GM21619 (cell line): ENCODE results near the gene TLCD3B.
"Not testable (repeated sequence)": the region's sequence is repeated elsewhere in the genome, so short reads cannot be mapped to it uniquely, and the experiment has no call there.

ENCODE experiments used
- ATAC-seq: cut with Tn5 transposase; IDR thresholded peaks from one replicate; pipeline ENCODE4 v1.9.1; 2021; ENCODE audit not compliant: unreplicated experiment

TLCD3B gene

DNA sequence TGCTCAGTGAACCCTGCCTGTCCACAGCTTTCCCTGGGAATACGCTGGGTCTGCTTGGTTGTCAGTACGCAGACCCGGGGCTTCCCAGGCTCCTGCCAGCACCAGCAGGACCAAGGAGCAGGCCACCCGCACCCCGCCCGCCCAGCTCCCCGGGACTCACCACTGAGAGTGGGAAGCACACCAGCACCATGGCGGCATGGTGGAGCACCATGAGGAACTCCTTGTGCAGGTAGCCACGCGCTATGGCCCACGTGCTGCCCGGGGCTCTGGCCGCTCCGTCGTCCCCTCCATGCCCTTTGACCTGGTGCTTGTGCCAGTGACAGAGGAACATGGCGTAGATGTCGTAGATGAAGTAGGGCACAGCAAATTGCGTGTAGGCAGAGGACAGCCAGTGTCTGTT, 4.6 kb downstream of the TLCD3B start:
- ATAC-seq, result no peak

DNA sequence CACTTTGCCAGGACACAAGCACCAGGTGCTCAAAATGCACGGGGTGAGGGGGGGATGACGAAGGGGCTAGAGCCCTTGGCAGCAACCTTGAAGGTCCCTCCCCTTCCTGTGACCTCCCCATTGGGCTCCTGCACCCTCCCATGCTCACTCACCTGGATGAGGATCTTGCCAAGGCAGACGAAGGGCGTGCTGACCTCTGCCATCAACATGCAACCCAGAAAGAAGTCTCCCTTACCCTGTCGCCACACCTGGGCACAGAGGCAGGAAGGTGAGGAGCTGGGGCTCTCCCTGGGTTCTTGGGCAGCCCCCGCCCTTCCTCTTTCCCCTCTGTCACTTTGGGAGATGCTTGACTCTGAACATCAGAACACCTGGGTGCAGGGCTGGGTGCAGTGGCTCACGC, 5.5 kb downstream of the TLCD3B start:
- no peak for ATAC-seq

DNA sequence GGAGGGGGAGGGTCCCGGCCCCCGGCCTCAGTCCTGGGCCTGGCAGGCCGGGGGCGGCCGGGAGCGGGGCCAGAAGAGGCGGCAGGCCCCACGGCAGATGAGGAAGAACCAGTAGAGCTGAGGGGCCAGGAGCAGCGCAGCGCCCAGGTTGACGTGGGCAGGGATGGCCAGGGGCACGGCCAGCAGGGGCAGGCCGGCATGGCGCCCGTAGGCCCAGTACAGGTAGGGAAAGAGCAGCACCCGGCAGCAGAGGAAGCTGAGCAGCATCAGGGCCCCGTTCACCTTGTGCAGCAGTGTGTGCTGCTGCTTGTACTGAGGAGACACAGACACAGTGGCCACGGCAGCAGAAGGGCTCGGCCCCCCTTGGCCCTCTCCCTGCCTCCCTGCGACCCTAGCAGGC, 5.9 kb downstream of the TLCD3B start:
- ATAC-seq, result no peak

DNA sequence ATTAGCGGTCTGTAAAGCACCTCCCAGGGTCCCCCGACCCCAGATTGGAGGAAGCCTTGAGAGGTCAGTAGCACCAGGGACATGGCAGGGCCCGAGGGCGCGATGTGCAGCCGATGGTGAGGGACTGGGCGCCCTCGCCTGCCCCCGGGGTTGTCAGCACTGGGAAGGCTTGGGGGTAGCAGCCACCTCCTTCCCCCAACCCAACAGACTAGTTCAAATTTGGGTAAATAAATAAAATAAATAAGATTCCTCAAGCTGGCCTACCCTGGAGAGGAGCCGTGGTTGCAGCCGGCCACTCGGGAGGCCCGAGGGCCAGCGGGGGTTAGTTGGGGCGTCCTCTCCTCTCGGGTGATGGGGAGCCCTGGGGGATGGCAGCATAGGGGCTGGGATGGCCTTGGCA, 6.6 kb downstream of the TLCD3B start:
- no peak for ATAC-seq

DNA sequence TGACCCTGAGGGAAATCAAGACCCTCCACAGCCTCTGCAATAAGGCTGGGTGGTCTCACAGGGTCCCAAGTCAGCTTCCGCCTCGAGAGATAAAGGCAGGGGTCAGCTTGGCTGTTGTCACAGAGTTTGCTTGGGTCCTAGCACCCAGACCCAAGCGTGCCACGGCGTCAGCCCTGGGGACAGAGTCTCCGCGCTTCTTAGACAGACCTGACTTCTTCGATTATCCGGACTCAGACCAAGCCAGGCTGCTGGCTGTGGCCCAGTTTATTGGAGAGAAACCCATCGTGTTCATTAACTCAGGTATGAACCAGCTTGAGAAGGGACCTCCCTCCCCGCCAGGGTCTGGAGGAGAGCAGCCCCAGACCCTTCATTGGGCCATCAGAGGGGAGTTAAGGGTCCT, 7.5 kb downstream of the TLCD3B start:
- ATAC-seq, result no peak

DNA sequence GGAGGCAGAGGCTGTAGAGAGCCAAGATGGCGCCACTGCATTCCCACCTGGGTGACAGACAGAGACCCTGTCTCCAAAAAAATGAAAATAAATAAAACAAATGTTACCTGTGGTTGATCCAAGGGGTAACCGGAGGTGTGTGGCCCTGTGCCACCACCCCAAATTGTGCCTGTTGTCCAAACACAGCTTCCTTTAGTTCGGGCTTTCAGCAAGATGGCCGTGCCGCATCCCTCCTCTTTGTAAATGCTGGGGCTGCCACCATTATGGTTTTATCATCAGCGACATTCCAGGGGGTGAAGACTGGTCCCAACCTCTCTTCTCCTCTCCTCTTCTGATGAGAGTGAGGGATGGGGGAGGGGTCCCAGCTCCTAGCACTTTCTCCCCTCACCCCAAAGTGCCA, 8.2 kb downstream of the TLCD3B start, which contains the start of gene C16orf92:
TSS of gene C16orf92 (plus strand) at position 312 of the 400 bp plus-strand sequence. CDS start 143 bp downstream, outside the sequence.
- ATAC-seq, result no peak

DNA sequence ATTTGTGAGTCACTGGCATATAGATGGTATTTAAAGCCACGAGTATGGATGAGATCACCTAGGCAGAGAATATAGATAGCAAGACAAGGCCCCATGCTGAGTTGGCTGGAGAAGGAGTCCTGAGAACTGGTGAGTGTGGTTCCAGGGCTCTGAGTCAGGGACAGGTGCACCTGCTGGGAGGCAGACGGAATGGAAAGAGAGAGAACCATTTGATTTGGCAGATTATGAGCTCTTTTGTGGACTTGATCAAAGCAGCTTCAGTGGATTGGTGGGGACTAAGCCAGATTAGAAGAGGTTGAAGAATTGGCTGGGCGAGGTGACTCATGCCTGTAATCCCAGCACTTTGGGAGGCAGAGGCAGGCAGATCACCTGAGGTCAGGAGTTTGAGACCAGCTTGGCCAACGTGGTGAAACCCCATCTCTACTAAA, 12.3 kb downstream of the TLCD3B start:
- ATAC-seq, result no peak

DNA sequence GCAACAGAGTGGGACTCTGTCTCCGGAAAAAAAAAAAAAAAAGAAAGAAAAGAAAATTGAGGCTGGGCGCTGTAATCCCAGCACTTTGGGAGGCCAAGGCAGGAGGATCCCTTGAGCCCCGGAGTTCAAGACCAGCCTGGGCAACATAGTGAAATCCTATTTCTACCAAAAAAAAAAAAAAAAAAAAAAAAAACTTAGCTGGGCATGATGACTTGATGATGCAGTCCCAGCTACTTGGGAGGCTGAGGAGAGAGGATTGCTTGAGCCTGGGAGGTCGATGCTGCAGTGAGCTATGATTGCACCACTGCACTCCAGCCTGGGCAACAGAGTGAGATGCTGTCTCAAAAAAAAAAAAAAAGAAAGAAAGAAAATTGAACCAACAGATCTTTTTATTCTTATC, 13.1 kb downstream of the TLCD3B start:
- not testable (repeated sequence) for ATAC-seq

DNA sequence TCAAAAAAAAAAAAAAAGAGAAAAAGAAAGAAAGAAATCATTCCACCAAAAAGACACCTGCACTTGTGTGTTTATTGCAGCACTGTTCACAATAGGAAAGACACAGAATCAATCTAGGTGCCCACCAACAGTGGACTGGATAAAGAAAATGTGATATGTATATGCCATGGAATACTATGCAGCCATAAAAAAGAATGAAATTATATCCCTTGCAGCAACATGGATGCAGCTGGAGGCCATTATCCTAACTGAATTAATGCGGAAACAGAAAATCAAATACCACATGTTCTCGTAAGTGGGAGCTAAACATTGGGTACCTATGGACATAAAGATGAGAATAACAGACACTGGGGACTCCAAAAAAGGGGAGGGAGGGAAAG, 13.8 kb downstream of the TLCD3B start:
- no peak for ATAC-seq

DNA sequence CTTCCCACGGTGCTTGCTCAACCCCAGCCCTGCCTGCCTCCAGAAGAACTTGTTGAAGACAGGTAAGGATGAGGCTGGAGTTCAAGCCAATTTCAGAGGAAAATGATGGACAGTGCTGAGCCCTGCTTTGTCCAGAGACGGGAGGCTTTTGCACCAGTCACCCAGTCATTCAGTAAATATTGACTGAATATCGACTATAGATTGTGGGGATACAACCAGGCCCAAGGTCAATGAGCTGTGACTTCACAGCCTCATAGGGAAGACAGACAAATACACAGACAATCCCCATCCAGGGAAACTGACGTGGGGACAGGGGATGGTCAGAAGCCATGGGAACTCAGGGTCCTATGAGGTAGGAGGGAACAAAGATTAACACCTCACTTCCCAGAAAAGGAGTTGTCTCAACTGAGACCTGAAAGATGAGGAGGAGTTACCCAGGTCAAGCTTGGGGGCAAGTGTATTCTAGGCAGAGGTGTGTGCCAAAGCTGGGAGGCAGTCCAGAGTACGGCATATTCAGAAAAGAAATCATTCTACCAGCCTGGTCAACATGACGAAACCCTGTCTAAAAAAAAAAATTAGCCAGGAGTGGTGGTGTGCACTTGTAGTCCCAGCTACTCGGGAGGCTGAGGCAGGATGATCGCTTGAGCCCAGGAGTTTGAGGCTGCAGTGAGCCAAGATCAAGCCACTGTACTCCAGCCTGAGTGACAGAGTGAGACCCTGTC, 14.4 kb downstream of the TLCD3B start:
- no peak for ATAC-seq

DNA sequence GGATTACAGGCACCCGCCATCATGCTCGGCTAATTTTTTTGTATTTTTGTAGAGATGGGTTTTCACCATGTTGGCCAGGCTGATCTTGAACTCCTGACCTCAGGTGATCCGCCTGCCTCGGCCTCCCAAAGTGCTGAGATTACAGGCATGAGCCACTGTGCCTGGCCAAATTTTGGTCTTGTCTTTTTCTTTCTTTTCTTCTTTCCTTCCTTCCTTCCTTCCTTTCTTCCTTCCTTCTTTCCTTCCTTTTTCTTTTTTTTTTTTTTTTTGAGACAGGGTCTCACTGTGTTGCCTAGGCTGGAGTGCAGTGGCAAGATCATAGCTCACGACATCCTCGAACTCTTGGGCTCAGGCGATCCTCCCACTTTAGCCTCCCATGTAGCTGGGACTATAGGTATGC, 15.6 kb downstream of the TLCD3B start:
- not testable (repeated sequence) for ATAC-seq

DNA sequence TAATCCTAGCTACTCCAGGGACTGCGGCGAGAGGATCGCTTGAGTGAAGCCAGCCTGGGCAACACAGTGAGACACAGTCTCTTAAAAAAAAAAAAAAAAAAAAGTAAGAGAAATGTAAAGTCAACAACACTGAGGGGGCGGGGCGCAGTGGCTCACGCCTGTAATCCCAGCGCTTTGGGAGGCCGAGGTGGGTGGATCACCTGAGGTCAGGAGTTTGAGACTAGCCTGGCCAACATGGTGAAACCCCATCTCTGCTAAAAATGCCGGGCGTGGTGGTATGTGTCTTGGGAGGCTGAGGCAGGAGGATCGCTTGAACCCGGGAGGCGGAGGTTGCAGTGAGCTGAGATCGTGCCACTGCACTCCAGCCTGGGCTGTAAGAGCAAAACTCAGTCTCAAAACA, 18.5 kb downstream of the TLCD3B start:
- ATAC-seq, result not testable (repeated sequence)

DNA sequence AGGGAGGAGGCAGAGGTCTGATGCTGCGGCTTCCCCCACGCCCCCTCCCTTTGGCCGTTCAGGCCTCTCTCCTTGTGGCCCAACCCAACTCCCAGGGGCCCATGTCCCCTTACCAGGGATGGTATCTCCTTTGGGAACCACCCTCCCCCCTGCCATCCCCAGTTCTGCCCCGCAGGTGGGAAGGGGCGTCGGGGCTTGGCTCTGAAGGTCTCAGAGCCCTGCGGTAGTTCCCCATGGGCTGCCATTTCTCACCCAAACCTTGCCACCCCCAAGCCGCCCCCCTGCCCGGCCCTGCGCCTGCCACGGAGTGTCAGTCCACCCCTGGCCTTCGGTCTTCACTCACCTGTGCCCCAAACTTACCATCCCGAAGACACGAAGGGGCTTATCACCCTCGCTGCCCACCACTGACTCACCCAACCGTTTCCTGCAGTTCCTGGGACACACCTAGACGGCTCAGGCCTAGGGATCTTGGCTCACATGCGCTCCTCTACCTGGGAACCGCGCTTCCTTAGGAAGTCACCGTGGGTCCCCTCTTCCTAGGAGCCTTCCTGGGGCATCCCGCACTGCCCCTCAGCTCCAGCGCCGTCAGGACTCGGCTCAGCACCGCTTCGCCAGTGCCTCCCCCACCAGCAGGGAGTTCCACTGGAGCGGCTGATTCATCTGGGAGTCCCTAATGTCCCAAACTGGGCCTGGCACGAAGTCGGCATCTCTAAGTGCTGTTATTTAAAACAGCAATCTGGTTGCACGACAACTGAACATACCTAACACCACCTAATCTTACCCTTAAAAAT, 19.2 kb downstream of the TLCD3B start:
- ATAC-seq, result no peak

DNA sequence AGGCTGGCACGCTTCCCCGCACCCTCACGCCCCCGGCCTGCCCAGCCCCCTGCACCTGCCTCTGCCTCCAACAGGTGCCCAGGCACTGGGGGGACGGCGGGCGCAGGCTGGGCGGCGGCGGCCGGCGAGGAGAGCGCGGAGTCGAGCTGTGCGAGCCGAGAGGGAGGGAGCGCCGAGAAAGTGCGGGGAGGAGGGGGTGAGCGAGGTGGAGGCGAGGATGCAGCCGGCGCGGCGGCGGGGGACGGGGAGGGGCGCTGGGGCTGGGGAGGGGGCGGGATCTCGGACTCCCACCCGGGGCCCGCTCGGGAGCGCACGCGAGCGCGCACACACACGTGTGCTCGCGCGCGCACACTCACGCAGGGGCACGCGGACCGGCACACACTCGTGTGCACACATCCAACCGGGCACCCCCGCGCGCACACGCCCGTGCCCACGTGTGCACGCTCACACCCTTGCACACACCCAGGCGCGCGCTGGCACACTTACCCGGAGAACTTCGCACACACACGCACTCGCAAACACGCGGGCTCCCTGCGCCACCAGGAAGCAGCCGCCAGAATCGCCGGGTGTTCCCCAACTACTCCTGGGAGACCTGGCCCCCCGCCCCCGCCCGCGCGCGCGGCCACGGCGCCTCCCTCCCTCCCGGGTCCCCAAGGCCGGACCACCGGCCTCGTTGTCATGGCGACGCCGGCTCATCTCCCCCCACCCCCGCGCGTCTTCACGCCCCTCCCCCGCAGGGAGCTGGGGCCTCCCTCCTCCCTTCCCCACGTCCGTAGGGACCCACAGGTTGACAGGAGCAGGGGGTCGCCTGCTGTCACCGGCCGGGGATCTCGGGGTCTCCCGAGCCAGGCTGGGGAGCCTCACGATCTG, 20.0 kb downstream of the TLCD3B start, which contains the start of gene DOC2A:
TSS of gene DOC2A (minus strand) at position 184 of the 870 bp plus-strand sequence. CDS start 805 bp downstream, outside the sequence.
- no peak for ATAC-seq

DNA sequence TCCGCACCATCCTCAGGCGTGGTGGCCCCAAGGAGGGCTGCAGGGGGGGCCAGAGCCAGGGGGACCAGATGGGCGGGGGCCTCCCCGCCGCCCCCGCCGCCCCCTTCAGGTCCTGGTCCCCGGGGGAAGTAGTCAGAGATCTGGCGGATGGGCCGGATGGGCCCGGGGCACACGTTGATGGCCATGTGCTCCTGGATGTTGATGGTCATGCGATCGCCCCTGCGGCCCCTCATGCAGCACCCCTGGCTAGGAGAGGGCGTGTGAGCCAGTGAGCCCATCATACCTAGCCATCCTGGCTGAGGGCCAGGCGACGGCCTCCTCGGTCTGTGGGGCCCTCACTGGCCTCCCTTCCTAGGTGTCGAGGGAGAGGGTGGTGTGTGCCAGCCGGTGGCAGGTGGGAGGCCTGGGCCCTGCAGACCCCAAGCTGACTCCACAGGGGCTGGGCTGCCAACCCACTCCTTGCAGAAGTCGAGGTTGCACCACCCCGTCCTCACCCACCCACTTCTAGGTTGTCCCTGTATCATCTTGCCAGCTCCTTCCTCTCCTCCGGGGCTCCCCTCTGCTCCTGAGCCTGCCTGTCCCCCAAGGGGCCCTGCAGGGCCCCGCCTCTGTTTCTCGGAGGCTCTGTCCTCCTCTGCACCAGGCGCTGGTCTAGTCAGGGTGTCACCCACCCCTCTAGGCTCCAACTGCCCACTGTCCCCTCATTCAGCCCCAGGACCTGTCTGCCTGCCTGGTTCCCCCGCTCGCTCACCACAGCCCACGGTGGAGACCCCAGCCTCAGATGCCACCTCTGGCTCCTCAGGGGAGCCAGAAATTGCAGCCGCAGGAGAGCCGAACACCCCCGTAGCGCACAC, 20.9 kb downstream of the TLCD3B start:
- no peak for ATAC-seq

DNA sequence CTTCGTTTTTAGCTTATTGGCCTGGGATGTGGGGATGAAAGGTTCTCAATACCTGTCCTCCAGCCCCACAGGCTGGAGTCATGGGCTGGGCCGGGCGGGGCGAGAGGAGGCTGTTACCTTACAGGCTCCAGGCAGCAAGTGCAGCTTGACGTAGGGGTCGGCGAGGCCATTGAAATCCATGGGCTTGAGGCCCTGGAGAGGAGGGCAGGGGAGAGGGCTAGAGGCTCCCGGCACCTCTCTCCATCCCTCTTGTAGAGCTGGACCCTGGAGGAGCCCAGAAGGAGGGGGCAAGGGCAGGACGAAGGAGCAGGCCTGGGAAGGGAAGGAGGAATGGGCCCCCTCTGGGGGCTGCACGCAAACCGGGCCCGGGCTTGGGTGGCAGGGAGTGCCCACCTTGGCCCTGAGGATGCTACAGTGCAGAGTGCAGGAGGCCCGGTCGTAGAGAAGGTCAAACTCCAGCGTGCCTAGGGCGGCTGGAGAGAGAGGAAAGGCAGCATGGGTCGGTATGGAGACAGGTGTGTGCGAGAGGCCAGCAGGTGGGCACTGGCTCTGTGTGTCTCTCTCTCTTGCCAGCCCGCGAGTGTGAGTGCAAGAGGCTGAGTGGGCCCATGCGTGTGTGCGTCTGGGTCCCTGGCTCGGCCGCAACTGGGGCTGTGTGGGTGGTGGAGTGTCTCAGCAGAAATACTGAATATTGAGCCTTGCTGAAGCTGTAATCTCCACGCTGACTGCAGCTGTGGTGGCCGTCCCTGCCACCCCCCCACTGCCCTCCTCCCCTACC, 21.8 kb downstream of the TLCD3B start:
- no peak for ATAC-seq

DNA sequence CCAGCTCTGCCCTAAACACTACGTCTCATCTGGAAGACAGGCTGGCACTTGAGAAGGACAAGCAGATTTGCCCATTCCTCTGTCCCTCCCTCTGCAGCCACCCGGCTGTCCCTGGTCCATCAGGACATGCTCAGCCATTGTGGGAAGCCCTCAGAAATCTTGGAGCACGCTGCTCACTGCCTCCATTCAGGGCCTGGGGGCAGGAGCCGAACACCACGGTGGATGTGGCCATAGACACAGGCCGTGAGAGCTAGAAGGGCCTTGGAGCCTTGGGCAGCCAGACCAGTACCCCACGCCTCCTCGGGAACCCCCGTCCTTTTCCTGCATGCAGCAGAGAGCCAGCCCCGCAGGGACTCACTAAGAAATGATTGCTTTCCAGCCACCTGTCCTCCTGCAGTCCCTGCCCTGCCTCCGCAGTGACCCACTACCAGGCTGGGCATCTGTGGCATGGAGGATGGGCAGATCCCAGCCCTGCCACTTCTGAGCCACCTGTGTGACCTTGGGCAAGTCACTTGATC, 23.6 kb downstream of the TLCD3B start:
- ATAC-seq, result no peak

DNA sequence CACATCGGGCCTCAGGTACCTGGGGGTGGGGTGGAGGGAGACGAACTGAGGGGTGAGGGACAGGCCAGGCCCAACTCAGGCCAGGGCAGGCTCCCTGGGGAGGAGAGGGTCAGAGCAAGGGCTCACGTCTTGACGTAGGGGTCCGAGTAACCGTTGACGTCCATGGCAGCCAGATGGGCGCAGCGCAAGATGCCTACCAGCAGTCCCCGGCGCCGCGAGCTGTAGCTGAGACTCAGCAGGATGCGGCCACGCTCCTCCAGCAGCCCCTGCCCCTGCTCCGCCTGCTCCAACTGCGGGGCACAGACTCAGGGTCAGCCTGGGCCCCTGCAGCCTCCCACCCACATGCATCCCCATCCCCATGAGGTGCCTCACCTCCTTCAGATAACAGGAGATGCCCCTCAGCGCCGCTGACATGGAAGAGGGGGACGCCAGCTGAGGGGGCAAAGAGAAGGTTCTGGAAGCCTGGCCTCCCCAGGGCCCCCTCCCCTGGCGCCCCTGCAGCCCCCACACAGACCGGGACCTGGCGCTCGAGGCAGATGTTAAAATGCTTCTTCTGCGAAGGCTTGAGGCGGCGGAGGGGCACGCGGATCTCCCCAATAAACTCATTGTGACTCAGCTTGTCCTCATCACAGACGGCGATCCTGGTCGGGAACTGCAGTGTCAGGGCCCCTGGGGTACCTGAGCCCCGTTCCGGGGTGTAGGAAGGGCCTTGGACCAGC, 24.3 kb downstream of the TLCD3B start:
- ATAC-seq, result no peak

DNA sequence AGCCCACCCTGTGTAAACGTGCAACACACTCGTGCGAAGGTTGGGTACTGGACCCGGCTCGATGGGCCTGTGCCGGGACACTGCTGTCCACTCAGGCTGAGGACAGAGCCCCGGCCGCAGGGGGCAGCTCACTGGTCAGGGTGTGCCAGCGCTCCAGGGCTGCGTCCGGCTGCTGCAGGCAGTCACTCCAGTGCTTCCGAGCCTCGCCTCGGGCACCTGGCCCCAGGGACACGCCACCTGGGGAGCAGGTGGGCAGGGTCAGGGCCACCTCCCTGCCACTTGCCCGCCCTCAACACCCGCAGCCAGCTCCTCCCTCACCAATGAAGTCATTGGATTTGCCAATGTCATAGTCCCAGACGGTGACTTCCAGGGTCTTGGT, 25.0 kb downstream of the TLCD3B start:
- ATAC-seq, result no peak
